Measurements from ENCODE around the gene NF2.
"Not testable (repeated sequence)": the region's sequence is repeated elsewhere in the genome, so short reads cannot be mapped to it uniquely, and the experiment has no call there.

DNA sequence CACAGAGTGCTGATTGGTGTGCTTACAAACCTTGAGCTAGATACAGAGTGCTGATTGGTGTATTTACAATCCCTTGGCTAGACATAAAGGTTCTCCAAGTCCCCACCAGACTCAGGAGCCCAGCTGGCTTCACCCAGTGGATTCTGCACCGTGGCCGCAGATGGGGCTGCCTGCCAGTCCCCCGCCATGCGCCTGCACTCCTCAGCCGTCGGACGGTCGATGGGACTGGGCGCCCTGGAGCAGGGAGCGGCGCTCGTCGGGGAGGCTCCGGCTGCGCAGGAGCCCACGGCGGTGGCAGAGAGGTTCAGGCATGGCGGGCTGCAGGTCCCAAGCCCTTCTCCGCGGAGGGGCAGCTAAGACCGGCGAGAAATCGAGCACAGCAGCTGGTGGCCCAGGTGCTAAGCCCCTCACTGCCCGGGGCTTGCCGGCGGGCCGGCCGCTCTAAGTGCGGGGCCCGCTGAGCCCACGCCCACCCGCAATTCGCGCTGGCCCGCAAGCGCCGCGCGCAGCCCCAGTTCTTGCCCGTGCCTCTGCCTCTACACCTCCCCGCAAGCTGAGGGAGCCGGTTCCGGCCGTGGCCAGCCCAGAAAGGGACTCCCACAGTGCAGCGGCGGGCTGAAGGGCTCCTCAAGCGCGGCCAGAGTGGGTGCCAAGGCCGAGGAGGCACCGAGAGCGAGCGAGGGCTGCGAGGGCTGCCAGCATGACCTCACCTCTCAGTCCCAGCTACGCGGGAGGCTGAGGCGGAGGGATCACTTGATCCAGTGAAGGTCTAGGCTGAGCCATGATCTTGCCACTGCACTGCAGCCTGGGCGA is 5.4 kb upstream of the NF2 start:
- TF ChIP-seq, protein P1, sequence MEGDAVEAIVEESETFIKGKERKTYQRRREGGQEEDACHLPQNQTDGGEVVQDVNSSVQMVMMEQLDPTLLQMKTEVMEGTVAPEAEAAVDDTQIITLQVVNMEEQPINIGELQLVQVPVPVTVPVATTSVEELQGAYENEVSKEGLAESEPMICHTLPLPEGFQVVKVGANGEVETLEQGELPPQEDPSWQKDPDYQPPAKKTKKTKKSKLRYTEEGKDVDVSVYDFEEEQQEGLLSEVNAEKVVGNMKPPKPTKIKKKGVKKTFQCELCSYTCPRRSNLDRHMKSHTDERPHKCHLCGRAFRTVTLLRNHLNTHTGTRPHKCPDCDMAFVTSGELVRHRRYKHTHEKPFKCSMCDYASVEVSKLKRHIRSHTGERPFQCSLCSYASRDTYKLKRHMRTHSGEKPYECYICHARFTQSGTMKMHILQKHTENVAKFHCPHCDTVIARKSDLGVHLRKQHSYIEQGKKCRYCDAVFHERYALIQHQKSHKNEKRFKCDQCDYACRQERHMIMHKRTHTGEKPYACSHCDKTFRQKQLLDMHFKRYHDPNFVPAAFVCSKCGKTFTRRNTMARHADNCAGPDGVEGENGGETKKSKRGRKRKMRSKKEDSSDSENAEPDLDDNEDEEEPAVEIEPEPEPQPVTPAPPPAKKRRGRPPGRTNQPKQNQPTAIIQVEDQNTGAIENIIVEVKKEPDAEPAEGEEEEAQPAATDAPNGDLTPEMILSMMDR (IDR thresholded peaks at IDR 0.05): not testable (repeated sequence)
- TF ChIP-seq POLR2AphosphoS5 (IDR thresholded peaks at IDR 0.05; ENCODE audit: low read depth, low read length): not testable (repeated sequence)
